ENCODE measurements around the gene C20orf173.

DNA sequence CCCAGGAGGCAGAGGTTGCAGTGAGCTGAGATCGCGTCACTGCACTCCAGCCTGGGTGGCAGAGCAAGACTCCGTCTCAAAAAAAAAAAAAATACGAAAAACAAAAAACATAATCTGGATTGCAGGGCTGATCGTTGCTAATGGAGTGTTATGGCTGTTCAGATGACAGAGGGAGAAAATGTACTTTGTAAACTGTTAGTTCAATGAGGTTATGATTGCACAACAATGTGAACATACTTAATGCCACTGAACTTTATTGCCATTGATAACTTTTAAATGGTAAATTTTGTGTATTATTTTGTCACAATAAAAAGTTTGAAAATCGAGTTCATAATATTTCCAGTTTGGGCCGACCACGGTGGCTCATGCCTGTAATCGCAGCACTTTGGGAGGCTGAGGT lies 10.5 kb downstream of the C20orf173 start:
- TF ChIP-seq EZH2 (IDR thresholded peaks at IDR 0.05; ENCODE audit: low read depth), result no peak
- TF ChIP-seq, protein P1, sequence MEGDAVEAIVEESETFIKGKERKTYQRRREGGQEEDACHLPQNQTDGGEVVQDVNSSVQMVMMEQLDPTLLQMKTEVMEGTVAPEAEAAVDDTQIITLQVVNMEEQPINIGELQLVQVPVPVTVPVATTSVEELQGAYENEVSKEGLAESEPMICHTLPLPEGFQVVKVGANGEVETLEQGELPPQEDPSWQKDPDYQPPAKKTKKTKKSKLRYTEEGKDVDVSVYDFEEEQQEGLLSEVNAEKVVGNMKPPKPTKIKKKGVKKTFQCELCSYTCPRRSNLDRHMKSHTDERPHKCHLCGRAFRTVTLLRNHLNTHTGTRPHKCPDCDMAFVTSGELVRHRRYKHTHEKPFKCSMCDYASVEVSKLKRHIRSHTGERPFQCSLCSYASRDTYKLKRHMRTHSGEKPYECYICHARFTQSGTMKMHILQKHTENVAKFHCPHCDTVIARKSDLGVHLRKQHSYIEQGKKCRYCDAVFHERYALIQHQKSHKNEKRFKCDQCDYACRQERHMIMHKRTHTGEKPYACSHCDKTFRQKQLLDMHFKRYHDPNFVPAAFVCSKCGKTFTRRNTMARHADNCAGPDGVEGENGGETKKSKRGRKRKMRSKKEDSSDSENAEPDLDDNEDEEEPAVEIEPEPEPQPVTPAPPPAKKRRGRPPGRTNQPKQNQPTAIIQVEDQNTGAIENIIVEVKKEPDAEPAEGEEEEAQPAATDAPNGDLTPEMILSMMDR (conservative IDR thresholded peaks at IDR 0.05), result no peak
